Right lobe of liver (tissue), 6 donors: Measurements from ENCODE around the gene GPR35. TPM values are rescaled to one million over a fixed set of nuclear protein-coding genes. Genes with fewer than 3 reads are reported as not detected.

ENCODE experiments used
- ATAC-seq, 4 donors: fragments of 200-7000 bp; cut with Tn5 transposase; one replicate each; pipeline ENCODE4 v1.9.1; 2020; ENCODE audit warnings: mild to moderate bottlenecking in 4 of 4, moderate library complexity in 4 of 4
- DNase-seq, 3 donors: peaks; one replicate each; pipeline ENCODE4 v3.0.0-alpha.2; 2020
- H3K27ac ChIP-seq, 3 donors: fragments of 200-600 bp; one replicate each; pipeline ENCODE4 v1.8.0; 2022
- H3K27me3 ChIP-seq, 2 donors: fragments of 200-600 bp; one replicate each; pipeline ENCODE4 v1.8.0; 2022
- H3K36me3 ChIP-seq, 4 donors: fragments of 200-600 bp; sonication (generic) in 1 of 4; one replicate each; pipeline versions ENCODE4 v1.5.1 to v1.8.0; 2017 to 2022; ENCODE audit warnings: control low read depth in 1 of 4
- H3K4me1 ChIP-seq, 4 donors: fragments of 200-600 bp; sonication (generic) in 1 of 4; one replicate each; pipeline versions ENCODE4 v1.5.1 to v1.8.0; 2017 to 2022; ENCODE audit warnings: control low read depth in 1 of 4
- H3K4me3 ChIP-seq, 3 donors: fragments of 200-600 bp; one replicate each; pipeline ENCODE4 v1.8.0; 2022
- H3K9me3 ChIP-seq, 4 donors: fragments of 200-600 bp; sonication (generic) in 1 of 4; one replicate each; pipeline versions ENCODE4 v1.5.1 to v1.8.0; 2017 to 2022; ENCODE audit warnings: control low read depth in 1 of 4
- CTCF ChIP-seq, 4 donors: fragments of 200-600 bp in 3 of 4; fragments of 450-650 bp in 1 of 4; IDR thresholded peaks; one replicate each; pipeline versions ENCODE4 v1.5.1 to v1.8.0; 2016 to 2022; ENCODE audit warnings: antibody characterized with exemption in 4 of 4, mild to moderate bottlenecking in 2 of 4
- POLR2A ChIP-seq: fragments of 450-650 bp; IDR thresholded peaks from one replicate; pipeline ENCODE4 v1.6.1; 2017; ENCODE audit warnings: antibody characterized with exemption, mild to moderate bottlenecking
- WGBS: methylation state at CpG from one replicate; pipeline ENCODE4 v1.1.6; 2018; ENCODE audit warnings: low coverage, low lambda C conversion rate; ENCODE audit not compliant: insufficient coverage; ENCODE audit errors: missing lambda C conversion rate; 5-methylcytosine and 5-hydroxymethylcytosine counted together
- intact Hi-C, 2 donors: fragments of 100-400 bp; cut with DNase I; formaldehyde crosslinking; loops; one replicate each; pipeline versions ENCODE4 v1.11.2 to v1.14.1; 2022
- total RNA-seq, 6 experiments: library from RNA; depleted of rRNA in 2 of 6; stranded (reverse); fragments of >200 nt in 2 of 6; fragmentation: NEBNext Ultra II Directional in 3 of 6; extraction: Animal tissue kit (Norgen Biotek cat#: 25700) in 3 of 6; gene quantifications; one replicate each; pipeline versions ENCODE4 v1.1.0 to v1.2.4, GENCODE V29; 2016 to 2023
- donor health status: DM: no; HTN: yes; CAD: no.
- donor health status: DM: no; HTN: no; CAD: no.
- donor health status: DM: no; HTN: no; CAD: no.
- donor health status: DM: no; HTN: yes; CAD: no.
- donor health status: DM: no; HTN: yes; CAD: no.

The GPR35 gene
- total RNA-seq, 6 experiments from 2014 or later = 0.11 to 1.2 (median 0.72) TPM

DNA sequence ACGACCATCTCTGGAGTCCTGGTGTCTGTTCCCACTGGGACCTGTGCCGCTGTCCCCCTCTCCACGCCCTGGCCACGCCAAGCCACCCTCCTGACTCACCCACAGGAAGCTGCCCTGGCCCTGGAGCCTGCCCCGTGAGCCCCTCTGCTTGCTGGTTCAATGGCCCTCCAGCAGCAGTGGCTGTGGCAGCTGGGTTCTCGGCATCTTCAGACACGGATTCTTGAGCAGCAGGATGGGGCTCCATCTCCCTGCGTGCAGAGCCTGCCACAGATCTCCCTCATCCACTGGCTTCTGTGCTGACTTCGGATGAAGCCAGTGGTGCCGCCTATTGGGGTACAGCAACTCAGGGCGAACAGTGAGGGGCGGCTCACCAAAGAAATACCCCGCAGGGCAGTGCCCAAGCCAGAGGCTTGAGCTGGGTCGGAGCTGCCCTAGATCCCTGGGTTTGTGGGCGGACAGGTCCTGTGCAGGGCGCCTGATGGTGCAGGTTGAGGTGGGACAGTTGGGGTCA, 24.8 kb upstream of the GPR35 start:
- peaks cover 0 to 6% (median 0%) of the 10 kb centered on the region in 4 donors for H3K36me3 ChIP-seq
- intact Hi-C loops = no loop called here
- no peaks in the 10 kb centered on the region for H3K27me3 ChIP-seq
- no peaks in the 10 kb centered on the region for H3K9me3 ChIP-seq
- H3K4me1 ChIP-seq = peaks cover 0 to 19% (median 9%) of the 10 kb centered on the region in 4 donors
- TF ChIP-seq CTCF (IDR thresholded peaks at IDR 0.05) (no peak), POLR2A (no peak)
- H3K4me3 ChIP-seq = no peak overlapping the region
- ATAC-seq (no peak), DNase-seq (peak in 2 of 3 donors; percentile 31 to 45)
- H3K27ac ChIP-seq = no peak overlapping the region
- WGBS = 100% methylated on average over 1 of the region's 16 CpGs

DNA sequence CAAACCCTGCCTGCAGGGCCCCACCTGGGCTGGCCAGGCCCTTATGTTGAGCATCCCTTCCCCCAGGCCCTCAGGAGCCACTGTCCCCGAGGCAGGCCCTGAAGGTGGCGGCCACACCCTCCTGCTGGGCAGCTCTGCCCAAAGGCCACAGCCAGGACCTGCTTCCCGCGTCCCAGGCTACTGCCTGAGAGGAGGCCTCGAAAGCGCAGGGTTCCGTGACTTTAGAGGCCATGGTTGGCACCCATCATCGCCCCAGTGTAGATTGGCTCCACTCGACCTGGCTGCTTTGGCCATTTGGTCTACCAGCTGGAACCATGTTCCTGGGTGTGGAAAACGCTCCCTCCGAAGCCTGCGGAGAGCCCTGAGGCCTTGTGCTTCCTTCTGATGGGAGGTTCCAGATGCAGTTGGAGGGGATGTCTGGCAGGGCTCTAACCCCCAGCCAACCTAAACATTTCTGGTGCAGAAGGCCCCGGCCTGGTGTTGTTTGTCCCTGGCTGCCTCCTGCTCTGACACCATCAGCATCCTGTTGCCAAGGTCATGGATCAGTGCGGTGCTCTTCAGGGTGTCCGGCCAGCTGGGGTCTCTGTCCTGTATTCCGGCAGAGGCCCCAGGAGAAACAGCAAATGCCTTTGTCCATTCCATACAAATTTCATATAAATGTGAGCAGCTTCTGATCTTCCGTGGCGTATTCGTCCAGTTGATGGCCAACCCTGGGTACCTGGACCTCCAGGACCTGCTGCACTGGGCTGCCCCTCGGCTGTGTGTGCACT, 24.0 kb upstream of the GPR35 start:
- no peak for TF ChIP-seq POLR2A
- ATAC-seq (no peak), DNase-seq (peak in 2 of 3 donors; percentile 42 to 43)
- Histone ChIP-seq H3K27ac (no peak overlapping the region), H3K4me3 (no peak overlapping the region), H3K4me1 (peaks cover 0 to 12% (median 6%) of the 10 kb centered on the region in 4 donors), H3K9me3 (no peaks in the 10 kb centered on the region), H3K27me3 (no peaks in the 10 kb centered on the region), H3K36me3 (peaks cover 0 to 6% (median 0%) of the 10 kb centered on the region in 4 donors)
- intact Hi-C loops = no loop called here
- no CpG with 5 or more reads among the region's 20 CpGs for WGBS

DNA sequence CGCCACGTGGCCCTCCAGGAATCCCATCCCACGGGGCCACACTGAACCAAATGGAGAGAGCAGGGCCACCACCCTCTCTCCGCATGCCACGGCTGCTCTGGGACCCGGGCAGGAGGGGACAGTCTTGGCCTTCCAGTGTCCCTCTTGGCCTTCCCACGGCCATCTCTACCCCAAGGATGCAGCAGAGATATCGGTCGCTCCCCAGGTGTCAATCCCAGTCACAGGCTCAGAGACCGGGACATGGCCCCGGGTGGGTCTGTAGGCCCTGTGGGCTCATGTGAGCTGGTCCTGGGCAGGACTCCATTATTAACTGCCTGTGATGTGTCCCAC, 23.5 kb upstream of the GPR35 start:
- H3K9me3 ChIP-seq = no peaks in the 10 kb centered on the region
- no CpG with 5 or more reads among the region's 11 CpGs for WGBS
- no peaks in the 10 kb centered on the region for H3K27me3 ChIP-seq
- no peak for ATAC-seq
- DNase-seq = peak in 2 of 3 donors; percentile 37 to 44
- TF ChIP-seq CTCF (IDR thresholded peaks at IDR 0.05) = no peak
- TF ChIP-seq POLR2A = no peak
- no peak overlapping the region for H3K27ac ChIP-seq
- intact Hi-C loops = no loop called here
- peaks cover 0 to 6% (median 0%) of the 10 kb centered on the region in 4 donors for H3K36me3 ChIP-seq
- no peak overlapping the region for H3K4me3 ChIP-seq
- H3K4me1 ChIP-seq = peaks cover 0 to 9% (median 3%) of the 10 kb centered on the region in 4 donors

DNA sequence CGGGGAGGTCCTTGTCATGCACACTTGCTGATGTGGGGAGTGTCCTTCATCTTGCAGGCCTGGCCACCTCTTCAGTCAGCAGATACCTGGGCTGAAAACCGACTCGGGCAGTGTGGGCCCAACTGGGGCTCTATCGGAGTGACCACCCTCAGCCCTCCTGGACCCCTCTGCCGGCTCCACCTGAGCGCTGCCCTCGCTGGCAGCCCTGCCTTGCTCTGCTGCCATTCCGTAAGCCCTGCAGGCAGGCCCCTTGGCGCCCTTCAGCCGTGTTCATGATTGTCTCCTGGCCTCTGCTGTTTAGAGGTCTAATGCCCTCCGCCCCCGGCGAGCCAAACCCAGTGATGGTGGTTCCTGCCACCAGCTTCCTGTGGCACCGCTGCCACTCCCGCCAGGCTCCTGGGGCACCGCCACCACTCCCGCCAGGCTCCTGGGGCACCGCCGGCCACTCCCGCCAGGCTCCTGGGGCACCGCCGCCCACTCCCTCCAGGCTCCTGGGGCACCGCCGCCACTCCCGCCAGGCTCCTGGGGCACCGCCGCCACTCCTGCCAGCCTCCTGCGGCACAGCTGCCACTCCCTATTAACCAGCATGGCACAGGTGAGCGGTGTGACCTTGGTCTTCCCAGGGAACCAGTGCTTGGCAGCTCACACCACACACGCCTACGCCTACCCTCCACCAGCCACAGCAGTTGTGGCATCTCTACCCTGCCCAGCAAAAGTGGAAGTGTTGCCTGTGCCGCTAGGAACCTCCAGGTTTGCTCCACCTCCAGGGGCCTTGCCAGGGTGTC, 22.8 kb upstream of the GPR35 start:
- DNase-seq = peak in 2 of 3 donors; percentile 44 to 45
- no peak overlapping the region for H3K4me3 ChIP-seq
- H3K9me3 ChIP-seq = no peaks in the 10 kb centered on the region
- intact Hi-C loops = no loop called here
- ATAC-seq = no peak
- peaks cover 0 to 9% (median 3%) of the 10 kb centered on the region in 4 donors for H3K4me1 ChIP-seq
- H3K36me3 ChIP-seq = peaks cover 0 to 6% (median 0%) of the 10 kb centered on the region in 4 donors
- no peaks in the 10 kb centered on the region for H3K27me3 ChIP-seq
- no peak overlapping the region for H3K27ac ChIP-seq
- WGBS = 89% methylated on average over 5 of the region's 32 CpGs
- TF ChIP-seq POLR2A (no peak), CTCF (IDR thresholded peaks at IDR 0.05) (no peak)
